SK-N-SH (cell line): ENCODE measurements around the gene SUSD3.

Experiments used
- EP300 ChIP-seq, 2 experiments: IDR thresholded peaks; 2 replicates each; pipeline versions ENCODE4 v1.4.0 to v1.6.1; 2012; ENCODE audit warnings: borderline replicate concordance in 1 of 2, low read depth in 1 of 2, low read length in 1 of 2
- GABPA ChIP-seq: IDR thresholded peaks from 2 replicates; pipeline ENCODE4 v1.4.0; 2012; ENCODE audit warnings: low read depth, mild to moderate bottlenecking
- GATA2 ChIP-seq: sonication (generic); formaldehyde crosslinking; IDR thresholded peaks from 2 replicates; pipeline ENCODE4 v1.5.0; 2020; ENCODE audit warnings: mild to moderate bottlenecking, missing genetic modification reagents
- JUND ChIP-seq: IDR thresholded peaks from 2 replicates; pipeline ENCODE4 v1.4.0; 2012
- MXI1 ChIP-seq: IDR thresholded peaks from 2 replicates; pipeline ENCODE4 v1.6.1; 2012; ENCODE audit warnings: mild to moderate bottlenecking, low read depth, low read length, improper control_type of control experiment
- POLR2AphosphoS5 ChIP-seq: IDR thresholded peaks from 2 replicates; pipeline ENCODE4 v1.6.1; 2012; ENCODE audit warnings: low read depth, low read length
- REST ChIP-seq: IDR thresholded peaks from 2 replicates; pipeline ENCODE4 v1.6.1; 2012; ENCODE audit warnings: mild to moderate bottlenecking, low read depth, low read length, moderate library complexity
- TF ChIP-seq, protein P1 (sequence below): fragments of 200-600 bp; sonication (generic); IDR thresholded peaks from 2 replicates; pipeline ENCODE4 v1.6.1; 2017; ENCODE audit warnings: antibody characterized with exemption, mild to moderate bottlenecking, moderate library complexity
- TF ChIP-seq, protein P2 (sequence below): fragments of 150-350 bp; IDR thresholded peaks from 2 replicates; pipeline ENCODE4 v1.6.1; 2017; ENCODE audit warnings: antibody characterized with exemption, low read length, low read depth, borderline replicate concordance

GRCh38 chr9:93099551-93100275 is 41.2 kb downstream of the SUSD3 start:
- TF ChIP-seq POLR2AphosphoS5, result no peak
- TF ChIP-seq, protein P1, sequence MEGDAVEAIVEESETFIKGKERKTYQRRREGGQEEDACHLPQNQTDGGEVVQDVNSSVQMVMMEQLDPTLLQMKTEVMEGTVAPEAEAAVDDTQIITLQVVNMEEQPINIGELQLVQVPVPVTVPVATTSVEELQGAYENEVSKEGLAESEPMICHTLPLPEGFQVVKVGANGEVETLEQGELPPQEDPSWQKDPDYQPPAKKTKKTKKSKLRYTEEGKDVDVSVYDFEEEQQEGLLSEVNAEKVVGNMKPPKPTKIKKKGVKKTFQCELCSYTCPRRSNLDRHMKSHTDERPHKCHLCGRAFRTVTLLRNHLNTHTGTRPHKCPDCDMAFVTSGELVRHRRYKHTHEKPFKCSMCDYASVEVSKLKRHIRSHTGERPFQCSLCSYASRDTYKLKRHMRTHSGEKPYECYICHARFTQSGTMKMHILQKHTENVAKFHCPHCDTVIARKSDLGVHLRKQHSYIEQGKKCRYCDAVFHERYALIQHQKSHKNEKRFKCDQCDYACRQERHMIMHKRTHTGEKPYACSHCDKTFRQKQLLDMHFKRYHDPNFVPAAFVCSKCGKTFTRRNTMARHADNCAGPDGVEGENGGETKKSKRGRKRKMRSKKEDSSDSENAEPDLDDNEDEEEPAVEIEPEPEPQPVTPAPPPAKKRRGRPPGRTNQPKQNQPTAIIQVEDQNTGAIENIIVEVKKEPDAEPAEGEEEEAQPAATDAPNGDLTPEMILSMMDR, result no peak
- TF ChIP-seq GATA2, result no peak
- TF ChIP-seq, protein P2, sequence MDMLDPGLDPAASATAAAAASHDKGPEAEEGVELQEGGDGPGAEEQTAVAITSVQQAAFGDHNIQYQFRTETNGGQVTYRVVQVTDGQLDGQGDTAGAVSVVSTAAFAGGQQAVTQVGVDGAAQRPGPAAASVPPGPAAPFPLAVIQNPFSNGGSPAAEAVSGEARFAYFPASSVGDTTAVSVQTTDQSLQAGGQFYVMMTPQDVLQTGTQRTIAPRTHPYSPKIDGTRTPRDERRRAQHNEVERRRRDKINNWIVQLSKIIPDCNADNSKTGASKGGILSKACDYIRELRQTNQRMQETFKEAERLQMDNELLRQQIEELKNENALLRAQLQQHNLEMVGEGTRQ, result no peak
- no peak for TF ChIP-seq REST
- no peak for TF ChIP-seq MXI1
- TF ChIP-seq GABPA, result no peak
- no peak for TF ChIP-seq JUND
- TF ChIP-seq EP300 (IDR thresholded peaks at IDR 0.05; ENCODE audit: borderline replicate concordance in 1 of 2, low read depth in 1 of 2, low read length in 1 of 2), result no peak
